Measurements from ENCODE around the gene CHCHD4.

The CHCHD4 gene

GRCh38 chr3:14134291-14134690 lies 9.6 kb upstream of the CHCHD4 start:
- Histone ChIP-seq H3K9me3 (ENCODE audit: control insufficient read depth in 2 of 2, low read length in 2 of 2) (no peaks in the 10 kb centered on the region), H3K27ac (ENCODE audit: low read length) (no peak overlapping the region), H3K4me3 (ENCODE audit: low read length in 2 of 2) (no peak overlapping the region), H3K9ac (ENCODE audit: low read length in 2 of 2) (no peak overlapping the region), H3K4me1 (ENCODE audit: control insufficient read depth, insufficient read depth, low read length) (peaks cover 7% of the 10 kb centered on the region), H3K27me3 (ENCODE audit: control insufficient read depth in 1 of 2, insufficient read depth in 2 of 2, low read length in 2 of 2) (no peaks in the 10 kb centered on the region), H3K36me3 (ENCODE audit: control insufficient read depth in 2 of 2, insufficient read depth in 2 of 2, low read length in 2 of 2) (peaks cover 83 to 85% of the 10 kb centered on the region in 2 donors)

GRCh38 chr3:14133876-14134275 lies 9.2 kb upstream of the CHCHD4 start:
- Histone ChIP-seq H3K36me3 (ENCODE audit: control insufficient read depth in 2 of 2, insufficient read depth in 2 of 2, low read length in 2 of 2) (peaks cover 82% of the 10 kb centered on the region in 2 donors), H3K9me3 (ENCODE audit: control insufficient read depth in 2 of 2, low read length in 2 of 2) (no peaks in the 10 kb centered on the region), H3K27ac (ENCODE audit: low read length) (no peak overlapping the region), H3K27me3 (ENCODE audit: control insufficient read depth in 1 of 2, insufficient read depth in 2 of 2, low read length in 2 of 2) (no peaks in the 10 kb centered on the region), H3K4me3 (ENCODE audit: low read length in 2 of 2) (no peak overlapping the region), H3K4me1 (ENCODE audit: control insufficient read depth, insufficient read depth, low read length) (peaks cover 7% of the 10 kb centered on the region), H3K9ac (ENCODE audit: low read length in 2 of 2) (no peak overlapping the region)

- Histone ChIP-seq H3K27me3 (ENCODE audit: control insufficient read depth in 1 of 2, insufficient read depth in 2 of 2, low read length in 2 of 2) (no peaks in the 10 kb centered on the region), H3K36me3 (ENCODE audit: control insufficient read depth in 2 of 2, insufficient read depth in 2 of 2, low read length in 2 of 2) (peaks cover 80 to 81% of the 10 kb centered on the region in 2 donors), H3K9me3 (ENCODE audit: control insufficient read depth in 2 of 2, low read length in 2 of 2) (no peaks in the 10 kb centered on the region), H3K4me1 (ENCODE audit: control insufficient read depth, insufficient read depth, low read length) (peaks cover 7% of the 10 kb centered on the region), H3K9ac (ENCODE audit: low read length in 2 of 2) (no peak overlapping the region), H3K4me3 (ENCODE audit: low read length in 2 of 2) (no peak overlapping the region), H3K27ac (ENCODE audit: low read length) (no peak overlapping the region)
Observed at GRCh38 chr3:14133188-14133800, 8.6 kb upstream of the CHCHD4 start.

GRCh38 chr3:14132689-14133088 lies 8.0 kb upstream of the CHCHD4 start:
- Histone ChIP-seq H3K36me3 (ENCODE audit: control insufficient read depth in 2 of 2, insufficient read depth in 2 of 2, low read length in 2 of 2) (peaks cover 77 to 78% of the 10 kb centered on the region in 2 donors), H3K27me3 (ENCODE audit: control insufficient read depth in 1 of 2, insufficient read depth in 2 of 2, low read length in 2 of 2) (no peaks in the 10 kb centered on the region), H3K9me3 (ENCODE audit: control insufficient read depth in 2 of 2, low read length in 2 of 2) (no peaks in the 10 kb centered on the region), H3K27ac (ENCODE audit: low read length) (no peak overlapping the region), H3K4me3 (ENCODE audit: low read length in 2 of 2) (no peak overlapping the region), H3K9ac (ENCODE audit: low read length in 2 of 2) (no peak overlapping the region), H3K4me1 (ENCODE audit: control insufficient read depth, insufficient read depth, low read length) (peaks cover 9% of the 10 kb centered on the region)

- Histone ChIP-seq H3K9ac (ENCODE audit: low read length in 2 of 2) (no peak overlapping the region), H3K36me3 (ENCODE audit: control insufficient read depth in 2 of 2, insufficient read depth in 2 of 2, low read length in 2 of 2) (peaks cover 74 to 81% of the 10 kb centered on the region in 2 donors), H3K4me3 (ENCODE audit: low read length in 2 of 2) (no peak overlapping the region), H3K27ac (ENCODE audit: low read length) (no peak overlapping the region), H3K4me1 (ENCODE audit: control insufficient read depth, insufficient read depth, low read length) (peaks cover 12% of the 10 kb centered on the region), H3K27me3 (ENCODE audit: control insufficient read depth in 1 of 2, insufficient read depth in 2 of 2, low read length in 2 of 2) (no peaks in the 10 kb centered on the region), H3K9me3 (ENCODE audit: control insufficient read depth in 2 of 2, low read length in 2 of 2) (no peaks in the 10 kb centered on the region)
Observed at GRCh38 chr3:14132120-14132519, 7.5 kb upstream of the CHCHD4 start.

- Histone ChIP-seq H3K36me3 (ENCODE audit: control insufficient read depth in 2 of 2, insufficient read depth in 2 of 2, low read length in 2 of 2) (peaks cover 66 to 78% of the 10 kb centered on the region in 2 donors), H3K27ac (ENCODE audit: low read length) (no peak overlapping the region), H3K4me3 (ENCODE audit: low read length in 2 of 2) (no peak overlapping the region), H3K4me1 (ENCODE audit: control insufficient read depth, insufficient read depth, low read length) (peaks cover 18% of the 10 kb centered on the region), H3K27me3 (ENCODE audit: control insufficient read depth in 1 of 2, insufficient read depth in 2 of 2, low read length in 2 of 2) (no peaks in the 10 kb centered on the region), H3K9me3 (ENCODE audit: control insufficient read depth in 2 of 2, low read length in 2 of 2) (no peaks in the 10 kb centered on the region), H3K9ac (ENCODE audit: low read length in 2 of 2) (no peak overlapping the region)
Observed at GRCh38 chr3:14131134-14131533, 6.5 kb upstream of the CHCHD4 start.

- H3K4me1 ChIP-seq (ENCODE audit: control insufficient read depth, insufficient read depth, low read length) = peaks cover 22% of the 10 kb centered on the region
- no peaks in the 10 kb centered on the region for H3K9me3 ChIP-seq (ENCODE audit: control insufficient read depth in 2 of 2, low read length in 2 of 2)
- peaks cover 62 to 74% of the 10 kb centered on the region in 2 donors for H3K36me3 ChIP-seq (ENCODE audit: control insufficient read depth in 2 of 2, insufficient read depth in 2 of 2, low read length in 2 of 2)
- H3K27me3 ChIP-seq (ENCODE audit: control insufficient read depth in 1 of 2, insufficient read depth in 2 of 2, low read length in 2 of 2) = no peaks in the 10 kb centered on the region
- H3K27ac ChIP-seq (ENCODE audit: low read length) = no peak overlapping the region
- H3K4me3 ChIP-seq (ENCODE audit: low read length in 2 of 2) = no peak overlapping the region
- H3K9ac ChIP-seq (ENCODE audit: low read length in 2 of 2) = no peak overlapping the region
Observed at GRCh38 chr3:14130707-14131106, 6.0 kb upstream of the CHCHD4 start.

- Histone ChIP-seq H3K27ac (ENCODE audit: low read length) (no peak overlapping the region), H3K36me3 (ENCODE audit: control insufficient read depth in 2 of 2, insufficient read depth in 2 of 2, low read length in 2 of 2) (peaks cover 57 to 69% of the 10 kb centered on the region in 2 donors), H3K9me3 (ENCODE audit: control insufficient read depth in 2 of 2, low read length in 2 of 2) (no peaks in the 10 kb centered on the region), H3K4me3 (ENCODE audit: low read length in 2 of 2) (no peak overlapping the region), H3K4me1 (ENCODE audit: control insufficient read depth, insufficient read depth, low read length) (peaks cover 23% of the 10 kb centered on the region), H3K27me3 (ENCODE audit: control insufficient read depth in 1 of 2, insufficient read depth in 2 of 2, low read length in 2 of 2) (no peaks in the 10 kb centered on the region), H3K9ac (ENCODE audit: low read length in 2 of 2) (no peak overlapping the region)
Observed at GRCh38 chr3:14130230-14130629, 5.6 kb upstream of the CHCHD4 start.

GRCh38 chr3:14129296-14129695 lies 4.6 kb upstream of the CHCHD4 start:
- H3K9ac ChIP-seq (ENCODE audit: low read length in 2 of 2) = no peak overlapping the region
- H3K36me3 ChIP-seq (ENCODE audit: control insufficient read depth in 2 of 2, insufficient read depth in 2 of 2, low read length in 2 of 2) = peaks cover 49 to 60% of the 10 kb centered on the region in 2 donors
- peaks cover 26% of the 10 kb centered on the region for H3K4me1 ChIP-seq (ENCODE audit: control insufficient read depth, insufficient read depth, low read length)
- no peak overlapping the region for H3K4me3 ChIP-seq (ENCODE audit: low read length in 2 of 2)
- H3K27me3 ChIP-seq (ENCODE audit: control insufficient read depth in 1 of 2, insufficient read depth in 2 of 2, low read length in 2 of 2) = no peaks in the 10 kb centered on the region
- no peaks in the 10 kb centered on the region for H3K9me3 ChIP-seq (ENCODE audit: control insufficient read depth in 2 of 2, low read length in 2 of 2)
- H3K27ac ChIP-seq (ENCODE audit: low read length) = no peak overlapping the region

- Histone ChIP-seq H3K27me3 (ENCODE audit: control insufficient read depth in 1 of 2, insufficient read depth in 2 of 2, low read length in 2 of 2) (no peaks in the 10 kb centered on the region), H3K4me1 (ENCODE audit: control insufficient read depth, insufficient read depth, low read length) (peaks cover 28% of the 10 kb centered on the region), H3K27ac (ENCODE audit: low read length) (no peak overlapping the region), H3K9me3 (ENCODE audit: control insufficient read depth in 2 of 2, low read length in 2 of 2) (no peaks in the 10 kb centered on the region), H3K36me3 (ENCODE audit: control insufficient read depth in 2 of 2, insufficient read depth in 2 of 2, low read length in 2 of 2) (peaks cover 43 to 54% of the 10 kb centered on the region in 2 donors), H3K4me3 (ENCODE audit: low read length in 2 of 2) (no peak overlapping the region), H3K9ac (ENCODE audit: low read length in 2 of 2) (no peak overlapping the region)
Observed at GRCh38 chr3:14128724-14129123, 4.1 kb upstream of the CHCHD4 start.

GRCh38 chr3:14127516-14128161 lies 3.0 kb upstream of the CHCHD4 start:
- Histone ChIP-seq H3K4me3 (ENCODE audit: low read length in 2 of 2) (peak overlapping the region in 1 of 2 donors; percentile 98), H3K27ac (ENCODE audit: low read length) (peak overlapping the region; percentile 46), H3K4me1 (ENCODE audit: control insufficient read depth, insufficient read depth, low read length) (peaks cover 35% of the 10 kb centered on the region), H3K36me3 (ENCODE audit: control insufficient read depth in 2 of 2, insufficient read depth in 2 of 2, low read length in 2 of 2) (peaks cover 33 to 44% of the 10 kb centered on the region in 2 donors), H3K27me3 (ENCODE audit: control insufficient read depth in 1 of 2, insufficient read depth in 2 of 2, low read length in 2 of 2) (no peaks in the 10 kb centered on the region), H3K9ac (ENCODE audit: low read length in 2 of 2) (no peak overlapping the region), H3K9me3 (ENCODE audit: control insufficient read depth in 2 of 2, low read length in 2 of 2) (no peaks in the 10 kb centered on the region)

Measured in stomach smooth muscle (tissue), 2 donors.